GM13977 (cell line): ENCODE data around the gene AAGAB.

ENCODE experiments used
- DNase-seq: peaks from one replicate; pipeline ENCODE4 v3.0.0; 2012; ENCODE audit warnings: low spot score
- in situ Hi-C: fragments of 300-500 bp; cut with MboI; formaldehyde crosslinking; loops from one replicate; pipeline ENCODE4 v1.12.0; 2022; ENCODE audit warnings: low sequenced_read_pairs, low pct_unique_long_range_greater_than_20kb, mixed read lengths, inconsistent platforms; ENCODE audit not compliant: unreplicated experiment
- TF ChIP-seq, protein P1 (sequence below): IDR thresholded peaks from 2 replicates; pipeline ENCODE4 v1.5.1; 2012; ENCODE audit warnings: mild to moderate bottlenecking, control low read depth; ENCODE audit not compliant: insufficient read depth; ENCODE audit errors: extremely low read depth, missing control alignments

Gene AAGAB

DNA sequence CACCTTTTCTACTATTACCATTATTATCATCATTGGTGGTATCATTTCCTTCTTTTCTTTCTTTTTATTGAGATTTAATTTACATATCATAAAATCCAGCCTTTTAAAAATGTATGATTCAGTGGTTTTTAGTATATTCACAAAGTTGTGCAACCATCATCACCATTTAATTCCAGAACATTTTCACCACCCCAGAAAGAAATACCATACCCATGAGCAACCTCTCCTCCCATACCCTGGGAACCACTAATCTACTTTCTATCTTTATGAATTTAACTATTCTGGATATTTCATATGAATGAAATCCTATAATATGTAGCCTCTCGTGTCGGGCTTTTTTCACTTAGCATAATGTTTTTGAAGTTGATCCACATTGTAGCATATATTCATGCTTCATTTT, 29.1 kb downstream of the AAGAB start:
- in situ Hi-C loops = no loop called here
- no peak for DNase-seq
- TF ChIP-seq, protein P1, sequence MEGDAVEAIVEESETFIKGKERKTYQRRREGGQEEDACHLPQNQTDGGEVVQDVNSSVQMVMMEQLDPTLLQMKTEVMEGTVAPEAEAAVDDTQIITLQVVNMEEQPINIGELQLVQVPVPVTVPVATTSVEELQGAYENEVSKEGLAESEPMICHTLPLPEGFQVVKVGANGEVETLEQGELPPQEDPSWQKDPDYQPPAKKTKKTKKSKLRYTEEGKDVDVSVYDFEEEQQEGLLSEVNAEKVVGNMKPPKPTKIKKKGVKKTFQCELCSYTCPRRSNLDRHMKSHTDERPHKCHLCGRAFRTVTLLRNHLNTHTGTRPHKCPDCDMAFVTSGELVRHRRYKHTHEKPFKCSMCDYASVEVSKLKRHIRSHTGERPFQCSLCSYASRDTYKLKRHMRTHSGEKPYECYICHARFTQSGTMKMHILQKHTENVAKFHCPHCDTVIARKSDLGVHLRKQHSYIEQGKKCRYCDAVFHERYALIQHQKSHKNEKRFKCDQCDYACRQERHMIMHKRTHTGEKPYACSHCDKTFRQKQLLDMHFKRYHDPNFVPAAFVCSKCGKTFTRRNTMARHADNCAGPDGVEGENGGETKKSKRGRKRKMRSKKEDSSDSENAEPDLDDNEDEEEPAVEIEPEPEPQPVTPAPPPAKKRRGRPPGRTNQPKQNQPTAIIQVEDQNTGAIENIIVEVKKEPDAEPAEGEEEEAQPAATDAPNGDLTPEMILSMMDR = no peak

DNA sequence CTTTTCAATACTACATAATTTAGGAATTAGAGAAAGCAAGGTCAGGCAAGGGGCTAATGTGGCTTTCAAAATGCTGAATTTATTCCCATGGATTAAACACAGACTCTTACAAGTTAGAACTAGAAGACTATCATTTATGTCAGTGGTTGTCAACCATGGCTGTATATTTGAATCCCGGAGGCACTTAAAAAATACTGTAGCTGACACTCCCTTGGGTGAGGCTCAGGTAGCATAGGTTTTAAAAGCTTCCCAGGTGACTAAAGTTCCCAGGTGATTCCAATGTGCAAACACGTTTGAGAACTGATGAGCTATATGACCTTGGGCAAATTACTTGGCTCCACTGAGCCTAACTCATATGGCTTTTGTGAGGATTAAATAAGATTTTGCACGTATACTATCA, 29.6 kb downstream of the AAGAB start:
- in situ Hi-C loops = no loop called here
- no peak for DNase-seq
- TF ChIP-seq, protein P1 = no peak

DNA sequence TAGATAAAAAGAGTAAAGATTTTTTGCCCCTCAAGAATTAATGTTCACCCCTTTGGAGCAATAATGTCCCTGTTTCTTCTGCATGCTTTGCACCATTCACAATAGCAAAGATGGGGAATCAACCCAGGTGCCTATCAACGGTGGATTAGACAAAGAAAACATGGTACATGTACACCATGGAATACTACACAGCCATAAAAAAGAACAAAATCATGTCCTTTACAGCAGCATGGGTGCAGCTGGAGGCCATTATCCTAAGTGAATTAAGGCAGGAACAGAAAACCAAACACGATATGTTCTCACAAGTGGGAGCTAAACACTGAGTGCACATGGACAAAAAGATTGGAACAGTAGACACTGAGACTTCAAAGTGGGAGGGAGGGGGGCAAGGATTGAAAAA, 35.2 kb downstream of the AAGAB start:
- in situ Hi-C loops = no loop called here
- TF ChIP-seq, protein P1 = no peak
- DNase-seq = no peak

DNA sequence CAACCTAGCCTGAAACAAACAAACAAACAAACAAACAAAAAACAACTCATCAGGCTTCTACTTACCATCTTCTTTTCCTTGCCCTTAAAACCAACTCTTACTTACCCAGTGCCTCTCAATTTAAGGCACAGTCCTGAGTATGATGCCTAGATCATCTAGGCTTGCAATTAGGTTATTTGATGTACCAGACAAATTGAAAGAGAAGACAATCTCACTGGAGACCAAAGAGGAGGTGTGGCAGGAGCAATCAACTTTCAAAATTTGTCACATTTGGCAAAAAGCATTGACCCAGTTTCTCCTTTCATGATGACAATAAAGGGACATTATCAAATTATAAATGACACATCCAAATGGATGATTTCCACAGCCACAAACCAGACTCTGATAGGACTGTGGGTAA, 36.0 kb downstream of the AAGAB start:
- in situ Hi-C loops = no loop called here
- DNase-seq = no peak
- TF ChIP-seq, protein P1 = no peak

DNA sequence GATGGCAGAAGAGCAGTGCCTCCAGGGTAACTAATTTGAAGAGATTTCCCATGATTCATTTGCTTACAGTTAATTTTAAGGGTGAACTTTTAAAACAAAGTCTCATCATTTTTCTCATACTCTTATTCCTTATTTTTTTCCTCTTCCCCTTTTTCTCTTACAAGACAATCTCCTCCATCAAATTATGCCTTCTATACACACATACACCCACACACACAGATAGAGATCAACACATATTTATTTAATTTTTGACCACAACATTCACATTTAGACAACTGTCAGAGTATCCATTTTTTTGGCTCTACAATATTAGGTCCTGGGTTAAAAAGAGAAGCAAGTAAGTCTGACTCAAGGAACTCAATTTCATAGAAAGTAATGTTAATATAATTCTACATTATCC, 37.6 kb downstream of the AAGAB start:
- TF ChIP-seq, protein P1 = no peak
- in situ Hi-C loops = no loop called here
- DNase-seq = no peak

DNA sequence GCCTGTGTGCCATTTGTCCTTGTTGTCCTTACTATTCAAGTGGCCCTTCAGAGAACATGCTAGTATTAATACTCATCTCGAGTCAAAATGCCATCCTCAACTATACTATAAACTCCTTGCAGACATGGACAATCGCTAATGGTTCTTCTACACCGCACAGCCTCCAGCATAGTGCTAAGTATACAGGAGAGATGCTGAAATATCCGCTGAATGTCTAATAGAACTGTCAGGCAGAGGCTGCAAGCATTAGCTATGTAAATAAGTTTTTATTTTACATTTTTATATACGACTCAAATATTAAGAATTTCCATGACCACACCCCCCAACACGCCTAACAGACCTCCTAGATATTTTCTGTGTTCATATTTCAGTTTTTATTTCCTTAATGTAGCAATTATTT, 39.4 kb downstream of the AAGAB start:
- DNase-seq = no peak
- in situ Hi-C loops = no loop called here
- TF ChIP-seq, protein P1 = no peak
